HG02759 (cell line): ENCODE data around the gene FHOD3.

Source experiments
- ATAC-seq: cut with Tn5 transposase; IDR thresholded peaks from one replicate; pipeline ENCODE4 v1.9.1; 2021; ENCODE audit warnings: mild to moderate bottlenecking, moderate library complexity; ENCODE audit not compliant: unreplicated experiment

The FHOD3 gene

DNA sequence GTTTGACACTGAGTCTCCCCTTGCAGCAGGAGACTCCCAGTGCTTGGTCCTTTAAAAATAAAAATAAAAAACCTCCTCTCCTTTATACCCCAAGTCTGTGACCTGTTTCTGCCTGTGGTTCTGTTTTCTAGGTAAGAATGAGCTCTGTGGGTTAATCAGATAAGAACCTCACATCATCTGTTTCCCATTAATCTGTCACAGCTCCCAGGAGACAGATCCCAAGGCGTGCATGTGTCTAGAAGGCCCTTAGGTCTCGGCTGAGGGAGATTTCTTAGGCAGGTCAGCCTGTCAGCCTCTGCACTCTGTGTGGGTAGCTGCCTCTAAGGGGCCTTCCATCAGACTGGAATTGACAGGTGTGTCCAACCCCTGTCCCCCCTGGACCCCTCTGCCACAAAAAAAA, 80.7 kb downstream of the FHOD3 start:
- no peak for ATAC-seq

DNA sequence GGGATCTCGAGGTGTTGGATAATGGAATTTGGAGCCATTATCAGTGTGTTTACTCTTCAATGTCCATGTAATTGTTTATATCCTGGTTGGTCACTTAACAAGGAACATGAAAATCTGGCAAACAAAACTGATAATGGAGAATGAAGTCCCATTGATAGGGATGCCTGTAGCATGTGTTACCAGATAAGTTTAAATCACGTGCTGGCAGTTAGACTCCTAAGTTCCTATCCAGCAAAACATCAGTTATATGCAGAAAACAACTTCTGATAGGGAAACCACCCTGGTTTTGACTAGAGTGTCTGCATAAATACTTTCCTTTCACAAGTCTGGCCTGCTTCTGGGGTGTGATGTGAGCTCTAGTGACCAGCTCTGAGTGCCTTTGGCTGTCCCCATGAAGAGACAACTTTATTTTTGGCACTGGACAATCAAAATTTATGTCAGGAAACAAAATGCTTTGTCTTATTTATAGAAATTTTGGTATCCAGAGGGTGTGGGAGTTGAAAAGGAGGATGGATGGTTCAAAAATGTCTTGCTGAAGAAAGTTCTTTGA, 82.0 kb downstream of the FHOD3 start:
- no peak for ATAC-seq

DNA sequence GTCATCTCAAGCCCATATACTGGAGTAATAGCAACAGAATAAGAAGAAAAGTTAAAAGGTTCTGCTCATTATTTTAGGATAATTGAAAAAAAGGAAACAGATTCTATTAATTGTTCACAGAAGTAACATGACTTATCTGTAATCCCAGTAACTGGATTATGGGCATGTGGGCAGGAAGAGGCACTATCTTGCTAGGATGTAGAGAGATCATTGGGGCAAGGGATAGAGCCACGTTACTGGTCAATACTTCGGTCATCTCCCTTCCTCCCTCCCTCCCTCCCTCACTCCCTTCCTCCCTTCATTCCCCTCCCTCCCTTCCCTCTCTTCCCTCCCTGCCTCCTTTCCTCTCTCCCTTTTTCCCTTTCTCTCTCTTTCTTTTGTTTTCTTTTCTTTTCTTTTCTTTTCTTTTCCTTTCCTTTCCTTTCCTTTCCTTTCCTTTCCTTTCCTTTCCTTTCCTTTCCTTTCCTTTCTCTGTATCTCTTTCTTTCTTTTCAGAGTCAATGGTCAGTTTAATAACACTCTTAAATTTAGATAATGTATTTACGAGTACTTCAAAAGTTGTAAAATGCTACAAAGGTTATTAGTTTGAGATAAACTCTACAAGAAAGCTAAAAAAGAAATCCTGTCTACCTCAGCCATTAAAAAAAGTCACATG, 82.8 kb downstream of the FHOD3 start:
- no peak for ATAC-seq

DNA sequence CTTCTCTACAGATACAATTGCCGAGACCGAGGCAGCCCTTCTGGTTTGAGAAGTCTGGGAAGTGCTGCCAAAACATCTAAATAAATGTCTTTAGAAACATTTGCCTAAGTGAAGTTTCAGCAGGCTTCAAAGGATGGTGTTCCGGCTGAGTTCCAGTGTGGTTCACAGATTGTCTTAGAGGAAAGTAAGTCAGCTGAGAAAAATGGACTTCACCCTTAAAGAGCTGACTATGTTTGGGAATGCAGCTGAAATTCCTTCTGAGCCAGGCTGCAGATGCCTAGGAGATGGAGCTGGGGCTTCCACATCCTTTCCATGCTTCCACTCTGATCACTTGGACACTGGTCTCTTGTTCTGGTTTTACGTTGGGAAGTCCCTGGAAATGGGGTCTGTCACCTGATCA, 83.6 kb downstream of the FHOD3 start:
- ATAC-seq: no peak

DNA sequence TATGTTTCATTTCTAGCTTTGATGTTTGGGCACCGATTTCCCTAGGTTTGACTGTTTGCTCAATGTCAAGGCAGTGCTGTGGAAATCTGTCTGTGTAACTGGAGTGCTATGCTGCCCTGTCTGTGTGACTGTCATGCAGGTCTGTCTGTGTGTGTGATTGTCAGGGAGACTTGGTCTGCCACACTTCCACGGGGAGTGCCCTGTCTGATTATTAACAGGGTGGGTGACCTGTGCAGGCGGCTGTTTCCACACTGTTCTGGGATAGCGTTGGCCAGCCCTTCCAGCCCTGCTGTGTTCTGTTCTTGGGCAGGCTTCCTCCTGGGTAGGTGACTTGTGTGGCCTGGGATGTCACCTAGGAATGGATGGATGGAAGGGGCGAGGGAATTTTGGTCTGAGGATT, 85.3 kb downstream of the FHOD3 start:
- no peak for ATAC-seq

DNA sequence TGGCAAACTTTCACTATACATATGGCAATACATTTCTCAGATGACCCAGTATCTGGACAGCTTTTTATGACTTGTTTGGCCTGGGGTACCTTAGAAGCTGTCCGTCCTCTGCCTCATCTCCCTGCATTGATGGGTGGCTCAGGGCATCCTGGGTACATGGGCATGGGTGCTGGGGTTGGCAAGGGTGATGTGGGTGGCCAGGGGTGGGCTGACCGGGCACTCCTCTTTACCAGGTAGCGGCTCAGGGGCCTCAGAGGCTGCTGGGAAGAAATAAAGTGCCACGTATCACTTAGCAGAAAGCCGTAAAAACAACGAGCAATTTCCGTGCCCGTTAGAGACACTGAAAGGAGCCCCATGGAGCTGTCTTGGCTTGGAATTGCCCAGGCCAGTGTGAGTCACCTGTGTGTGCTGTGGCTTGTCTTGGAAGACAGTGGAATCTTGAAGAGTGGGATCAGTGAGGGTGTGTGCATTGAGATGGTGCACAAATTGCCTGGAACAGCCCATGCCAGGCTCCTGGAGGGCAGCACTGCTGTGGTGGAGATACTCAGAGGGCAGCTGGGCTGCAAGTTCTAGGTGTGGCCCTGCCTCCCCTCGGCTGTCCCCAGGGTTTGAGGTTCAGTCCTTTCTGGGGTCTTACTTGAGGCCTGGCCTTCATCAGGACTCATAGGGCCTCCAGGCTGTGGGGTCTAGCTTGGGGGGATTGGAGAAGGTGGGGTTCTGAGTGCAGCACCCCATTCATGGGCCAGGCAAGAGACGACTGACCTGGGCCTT, 88.8 kb downstream of the FHOD3 start:
- no peak for ATAC-seq

DNA sequence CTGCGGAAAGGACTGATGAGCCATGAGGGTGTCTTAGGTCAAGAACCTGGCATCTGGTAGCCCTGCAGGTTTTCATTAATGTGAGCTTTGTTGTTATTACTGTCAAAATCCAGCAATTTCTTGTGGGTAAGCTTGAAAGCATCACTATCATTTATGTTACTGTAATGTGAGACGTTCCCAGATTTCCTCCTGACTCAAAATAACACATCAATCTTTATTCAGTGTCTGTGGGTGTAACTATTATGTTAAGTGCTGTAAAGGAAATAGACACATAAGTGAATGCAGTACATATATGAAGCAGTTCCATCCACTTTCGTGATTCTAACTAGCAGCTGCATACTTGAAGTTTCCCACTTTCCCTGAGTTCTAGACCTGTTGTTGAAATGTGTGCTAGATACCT, 89.8 kb downstream of the FHOD3 start:
- ATAC-seq: no peak

DNA sequence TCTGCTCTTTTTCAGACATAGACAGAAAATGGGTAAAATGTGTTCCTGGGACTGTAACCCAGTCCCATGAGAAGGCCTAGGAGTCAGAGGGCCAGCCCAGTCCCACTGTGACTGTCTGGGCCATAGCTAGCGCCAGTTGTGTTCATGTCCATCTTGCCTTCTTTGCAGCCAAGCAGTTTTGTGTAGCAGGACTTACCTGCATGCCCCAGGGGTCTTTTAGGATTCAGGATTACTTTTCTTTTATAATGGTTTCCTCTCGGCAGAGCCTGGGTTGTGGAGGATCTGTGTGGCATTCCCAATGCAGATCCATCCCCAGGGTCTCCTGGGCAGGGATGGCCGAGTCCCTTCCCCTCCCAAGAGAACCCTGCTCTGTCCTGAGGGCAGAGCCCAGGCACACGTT, 90.8 kb downstream of the FHOD3 start:
- ATAC-seq: no peak

DNA sequence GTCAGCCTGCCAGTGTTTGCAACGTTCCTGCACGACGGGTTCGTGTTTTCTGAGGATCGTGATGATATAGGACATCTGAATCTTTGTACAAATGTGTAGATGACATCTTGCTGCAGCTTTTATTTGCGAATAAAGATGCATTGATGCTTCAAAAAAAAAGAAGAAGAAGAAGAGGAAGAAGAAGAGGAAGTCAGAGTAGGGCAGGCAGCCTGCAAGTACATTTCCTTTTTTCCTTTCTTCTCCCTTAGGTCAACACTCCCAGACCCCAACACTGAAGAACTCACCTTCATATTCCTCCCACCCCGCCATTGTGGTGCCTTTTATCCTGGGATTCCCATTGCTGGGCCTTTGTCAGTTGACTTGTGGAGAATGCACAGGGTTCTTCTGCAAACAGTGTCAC, 91.5 kb downstream of the FHOD3 start:
- ATAC-seq: no peak

DNA sequence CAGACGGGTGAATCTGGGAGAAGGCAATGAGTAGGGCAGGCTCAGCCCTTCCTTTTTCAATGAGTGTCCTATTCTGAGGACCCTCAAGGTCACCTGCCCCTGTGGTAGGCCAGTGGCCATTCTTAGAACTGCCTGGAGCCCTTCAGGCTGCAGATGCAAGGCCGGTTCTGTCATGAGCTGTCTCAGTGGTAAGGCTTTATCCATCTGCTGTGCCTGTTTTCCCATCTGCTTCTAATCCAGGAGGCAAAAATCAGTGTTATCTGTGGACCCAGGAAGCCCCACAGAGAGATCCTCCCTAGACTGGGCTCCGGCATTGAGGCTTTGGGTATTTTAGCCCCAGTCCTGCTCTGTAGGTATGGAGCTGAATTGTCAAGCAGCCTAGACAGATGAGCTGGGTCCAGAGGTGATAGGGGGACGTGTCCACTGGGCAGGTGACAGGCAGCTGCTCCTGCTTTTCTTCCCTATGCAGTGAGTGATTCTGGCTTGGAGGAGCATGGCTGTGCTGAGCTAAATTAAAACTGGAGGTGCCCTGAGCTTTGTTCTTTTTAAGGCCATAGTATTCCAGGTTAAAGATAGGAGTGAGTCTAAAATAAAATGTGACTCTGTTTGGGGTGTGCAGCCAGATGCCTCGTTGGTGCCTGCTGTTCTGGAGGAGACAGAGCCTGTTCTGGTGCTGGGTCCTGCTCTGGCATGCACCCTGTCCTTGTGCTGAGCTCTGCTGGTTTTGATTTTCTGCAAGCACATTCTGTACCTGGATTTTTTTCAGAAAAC, 92.5 kb downstream of the FHOD3 start:
- no peak for ATAC-seq

DNA sequence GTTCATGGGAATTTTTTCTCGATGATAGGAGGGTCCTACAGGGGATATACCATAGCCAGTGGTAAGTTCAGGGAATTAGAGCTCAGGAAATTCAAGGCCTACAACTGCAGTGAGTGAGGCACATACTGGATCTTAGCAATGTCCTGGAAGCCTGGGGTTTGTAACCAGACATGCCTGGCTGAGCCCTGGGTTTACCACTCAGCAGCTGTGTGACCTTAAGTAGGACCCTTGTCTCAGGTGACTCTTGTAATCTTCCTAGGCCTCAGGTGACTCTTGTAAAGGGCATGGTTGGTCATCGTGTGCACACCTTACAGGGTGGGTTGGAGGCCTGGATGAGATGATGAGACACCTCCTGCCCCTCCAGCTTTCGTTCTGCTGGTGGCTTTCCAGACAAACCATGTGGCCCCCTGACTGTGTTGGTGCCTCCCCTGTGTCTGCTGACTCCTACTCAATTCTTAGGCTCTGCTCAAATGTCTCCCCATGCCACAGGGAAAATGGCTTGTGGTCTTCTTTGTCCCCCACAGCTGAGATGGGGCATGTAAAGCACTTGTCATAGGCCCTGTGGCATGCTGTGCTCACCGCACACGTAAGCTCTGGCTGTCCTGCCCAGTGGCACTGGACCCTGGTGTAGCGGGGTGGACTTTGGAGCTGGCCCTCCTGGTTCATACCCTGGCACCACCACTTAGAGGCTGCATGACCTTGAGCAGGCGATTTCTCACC, 94.1 kb downstream of the FHOD3 start:
- no peak for ATAC-seq

DNA sequence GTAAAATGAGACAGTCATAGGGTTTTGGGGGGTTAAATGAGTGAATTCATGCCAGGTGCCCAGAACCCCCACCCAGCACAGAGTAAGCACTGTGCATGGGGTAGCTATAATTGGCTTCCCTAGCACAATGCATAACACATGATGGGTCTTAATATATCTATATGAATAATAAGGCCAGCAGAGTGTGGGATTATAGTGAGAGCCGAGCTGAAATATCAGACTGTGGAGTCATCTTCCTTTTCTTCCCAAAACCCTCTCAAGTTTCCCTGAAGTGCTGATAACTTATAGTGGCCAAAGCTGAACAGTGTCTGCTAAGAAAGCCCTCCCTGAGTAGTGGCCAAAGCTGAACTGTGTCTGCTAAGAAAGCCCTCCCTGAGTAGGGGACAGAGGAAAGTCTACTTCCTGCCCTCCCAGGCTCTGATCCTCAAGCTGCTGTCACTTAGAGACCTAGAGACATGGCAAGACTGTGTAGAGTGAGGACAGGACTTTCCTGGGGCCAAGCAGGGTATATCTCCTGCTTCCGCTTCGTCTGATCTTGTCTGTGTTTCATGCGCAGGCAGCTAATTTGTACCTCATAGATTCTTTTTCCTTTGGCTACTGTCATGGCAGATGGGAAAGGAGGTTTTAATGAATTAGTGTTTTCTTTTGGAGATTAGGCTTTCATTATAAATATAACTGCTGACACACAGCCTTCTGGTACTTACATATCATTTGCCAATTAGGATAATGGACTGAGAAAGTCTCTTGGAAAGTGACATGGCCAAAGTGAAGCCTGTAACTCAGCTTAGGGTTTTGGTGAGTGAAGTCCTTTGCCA, 94.9 kb downstream of the FHOD3 start:
- no peak for ATAC-seq

DNA sequence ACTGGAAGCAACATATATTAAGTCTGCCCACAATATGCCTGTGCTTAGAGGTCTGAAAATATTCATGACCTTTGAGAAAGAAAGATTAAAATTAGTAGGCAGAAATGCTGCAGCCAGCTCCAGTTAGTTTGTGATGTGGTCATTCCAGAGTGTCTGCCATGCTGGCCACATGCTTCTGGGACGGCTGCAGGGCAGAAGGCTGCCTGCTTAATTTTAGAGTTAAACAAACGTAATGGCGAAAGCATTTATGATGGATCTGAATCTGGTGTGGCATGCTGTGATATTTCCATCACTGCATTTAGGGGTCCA, 95.4 kb downstream of the FHOD3 start:
- no peak for ATAC-seq

DNA sequence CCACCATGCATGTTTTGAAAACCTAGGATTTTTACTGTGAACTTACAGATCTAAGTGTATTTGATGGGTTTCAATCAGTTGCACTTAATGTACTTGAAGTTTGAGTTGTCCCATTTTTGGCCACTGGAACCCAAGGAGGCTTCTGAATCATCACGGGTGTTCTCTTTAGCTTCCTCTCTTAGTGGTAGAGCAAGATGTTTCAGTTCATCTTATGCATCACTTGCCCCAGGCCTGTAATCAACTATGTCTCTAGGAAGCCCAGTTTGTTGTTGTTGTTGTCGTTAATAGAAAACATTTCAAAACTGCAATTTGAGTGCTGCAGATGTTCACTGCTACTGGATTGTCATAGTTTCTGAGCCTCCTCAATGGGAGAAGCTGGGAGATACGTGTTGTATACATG, 97.0 kb downstream of the FHOD3 start:
- no peak for ATAC-seq

DNA sequence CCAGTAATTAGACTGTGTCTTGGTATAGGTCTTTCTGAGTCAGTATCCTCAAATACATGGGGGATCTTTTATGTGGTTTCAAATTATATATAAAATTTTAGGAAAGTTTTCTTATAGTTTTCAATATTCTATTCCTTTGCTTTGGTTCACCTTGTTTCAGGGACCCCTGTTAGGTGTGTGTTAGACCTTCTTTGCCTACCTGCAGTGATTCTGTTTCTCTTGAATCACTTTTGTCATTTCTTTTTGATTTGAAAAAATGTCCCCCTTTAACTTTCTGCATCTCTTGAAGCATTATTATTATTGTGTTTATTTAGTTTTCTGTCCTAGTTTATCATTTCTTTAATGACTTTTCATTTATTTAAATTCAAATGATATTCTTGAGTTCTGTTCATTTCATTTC, 98.7 kb downstream of the FHOD3 start:
- no peak for ATAC-seq

DNA sequence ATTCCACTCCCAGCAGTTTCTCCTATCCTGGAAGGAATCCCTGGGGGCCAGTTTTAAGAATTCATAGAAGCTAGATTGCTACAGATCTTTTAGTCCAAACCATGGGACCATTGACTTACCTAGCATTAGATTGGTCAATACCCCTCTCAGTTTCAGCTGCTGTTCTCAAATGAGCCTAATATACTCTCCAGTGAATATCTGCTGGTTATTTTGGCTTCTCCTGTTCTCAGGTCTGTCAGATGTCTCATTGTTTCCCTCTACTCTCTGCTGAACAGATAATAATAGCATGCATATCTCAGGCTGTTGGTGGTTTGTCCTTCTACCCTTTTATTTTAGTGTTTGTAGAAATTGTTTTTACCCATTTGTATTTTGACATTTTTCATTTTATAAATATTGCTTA, 99.5 kb downstream of the FHOD3 start:
- ATAC-seq: no peak

DNA sequence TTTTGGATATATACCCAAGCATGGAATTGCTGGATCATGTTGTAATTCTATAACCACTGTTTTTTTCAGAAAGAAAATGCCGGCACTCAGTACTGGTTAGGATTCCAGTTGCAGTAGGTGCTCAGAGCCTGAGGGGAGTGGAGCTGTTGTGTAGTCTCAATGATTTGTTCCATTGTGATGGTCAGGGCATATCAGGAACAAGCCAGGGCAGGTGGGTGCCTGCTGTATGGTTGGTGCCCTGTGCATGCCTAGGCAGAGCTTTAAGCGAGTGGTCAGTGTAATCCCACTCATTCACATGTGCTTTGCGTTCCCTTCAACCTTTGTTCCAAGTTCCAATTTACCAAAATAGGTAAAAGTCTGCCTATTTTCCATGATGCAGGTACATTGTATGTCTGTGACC, 100.9 kb downstream of the FHOD3 start:
- ATAC-seq: no peak

DNA sequence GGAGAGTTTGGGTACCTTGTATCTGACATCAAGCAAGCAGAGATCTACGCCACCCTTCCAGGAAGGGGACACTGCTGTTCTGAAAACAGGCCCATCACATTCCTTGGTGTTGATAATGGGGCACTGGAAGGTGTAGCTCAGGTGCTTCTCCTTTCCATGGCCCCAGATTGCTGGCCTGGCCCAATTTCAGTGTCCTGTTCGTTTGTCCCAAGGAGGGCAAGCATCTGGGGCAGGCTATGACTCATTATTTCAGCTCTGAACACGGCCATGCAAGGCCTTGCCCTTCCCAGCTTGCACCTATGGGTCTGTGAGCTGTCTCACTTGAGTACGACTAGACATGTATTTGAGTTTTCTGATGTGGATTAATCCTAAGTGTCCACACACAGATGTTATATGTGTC, 101.5 kb downstream of the FHOD3 start:
- no peak for ATAC-seq

DNA sequence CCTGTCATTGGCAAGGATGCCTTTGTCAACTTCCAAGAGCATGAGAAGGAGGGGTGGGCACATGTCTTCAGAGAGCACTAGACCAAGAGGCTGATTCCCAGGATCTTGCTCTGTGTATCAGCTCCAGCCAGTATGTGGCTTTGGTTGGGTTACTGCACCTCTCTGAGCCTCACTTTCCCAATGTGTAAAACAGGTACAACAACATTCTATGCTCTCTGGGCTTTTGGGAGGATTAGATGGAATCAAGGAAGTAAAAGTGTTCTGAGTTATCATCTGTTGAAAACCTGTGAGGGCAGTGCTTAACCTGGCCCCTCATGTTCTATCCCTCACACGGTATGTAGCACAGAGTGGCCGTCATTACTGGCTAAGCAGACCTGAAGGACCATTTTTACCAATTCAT, 103.9 kb downstream of the FHOD3 start:
- ATAC-seq: no peak

DNA sequence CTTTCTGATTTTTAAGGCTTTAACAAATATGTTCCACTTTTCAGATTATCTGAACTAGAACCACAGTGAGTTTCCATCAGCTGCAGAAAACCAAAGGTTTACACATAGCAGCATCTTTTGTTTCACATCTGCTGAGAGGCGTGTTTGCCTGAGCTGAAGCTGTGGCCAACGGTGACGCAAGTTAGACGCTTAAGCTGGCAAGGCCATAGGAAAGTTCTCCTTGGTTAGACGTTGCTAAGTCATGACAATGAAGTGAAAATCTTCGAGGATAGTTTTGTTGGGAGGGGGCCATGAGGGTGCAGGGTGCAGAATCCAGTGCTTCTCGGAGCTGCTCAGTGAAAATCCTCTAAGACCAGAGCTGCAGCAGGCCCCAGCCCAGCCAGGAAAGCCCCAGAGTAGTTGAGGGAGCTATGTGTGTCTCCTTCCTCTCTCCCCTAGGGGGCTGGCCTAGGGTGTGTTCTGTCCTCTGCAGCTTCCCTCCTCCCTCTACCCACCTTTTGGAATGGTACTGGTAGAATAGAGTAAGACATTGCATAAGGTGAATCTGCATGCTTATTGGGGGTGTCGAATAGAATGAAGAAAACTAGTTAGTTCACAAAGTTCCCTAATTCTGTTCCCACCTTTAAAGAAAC, 105.4 kb downstream of the FHOD3 start:
- ATAC-seq: no peak
